ENCODE results near the gene ACTG1. TPM values are rescaled to one million over a fixed set of nuclear protein-coding genes. Genes with fewer than 3 reads are reported as not detected.

ACTG1 gene
- total and polyA plus RNA-seq, 9 of the 15 experiments (the other 6 are each of a cell fraction or from before 2014, with no cell fraction given), result 224 to 1,775 (median 568) TPM

GRCh38 chr17:81511554-81511803, 1.1 kb downstream of the ACTG1 start (continued):
- TF ChIP-seq ZNF583 (CRISPR knock-in tag; IDR thresholded peaks at IDR 0.05) (no peak), ZBTB49 (CRISPR knock-in tag; IDR thresholded peaks at IDR 0.05; ENCODE audit: borderline replicate concordance) (peak; percentile 38; the same call in 1 of the 2 replicates), ZBTB5 (IDR thresholded peaks at IDR 0.05) (no peak), CBFA2T3 (IDR thresholded peaks at IDR 0.05) (no peak)

- DNase-seq (ENCODE audit: extremely low read depth in 1 of 4, low spot score in 3 of 4) (no peak), FAIRE-seq (no peak), ATAC-seq (no peak)
- WGBS (ENCODE audit: insufficient coverage, low coverage, missing lambda C conversion rate), result 19% methylated on average over 47 of the region's 48 CpGs
- Histone ChIP-seq H3K9me1 (ENCODE audit: control insufficient read depth, insufficient read depth, low read length) (peaks cover 9% of the 10 kb centered on the region), H3K79me2 (ENCODE audit: control insufficient read depth, insufficient read depth, low read length) (peaks cover 37% of the 10 kb centered on the region), H3K36me3 (ENCODE audit: control insufficient read depth, insufficient read depth, low read length) (peaks cover 37% of the 10 kb centered on the region), H3K4me3 (peak overlapping the region; percentile 86), H3K4me2 (ENCODE audit: insufficient read depth, low read length) (peak overlapping the region; percentile 94), H3K27ac (ENCODE audit: extremely low read depth, low read depth, low read length) (peak overlapping the region; percentile 84), H3K27me3 (ENCODE audit: control insufficient read depth in 2 of 2, insufficient read depth in 2 of 2, low read length in 2 of 2) (no peaks in the 10 kb centered on the region), H3K9me3 (replicated peaks; ENCODE audit: control insufficient read depth, insufficient read depth, low read depth, low read length) (0 out of 2 replicates have a peak, but pooled peaks cover 1% of the 10 kb centered on the region), H2AFZ (ENCODE audit: low read depth, low read length) (no peak overlapping the region), H3K4me1 (replicated peaks in 1 of 2; ENCODE audit: control insufficient read depth in 2 of 2, insufficient read depth in 2 of 2, low read length in 2 of 2) (peaks cover 35 to 53% of the 10 kb centered on the region in 2 experiments; a peak in 4 of 5 replicates), H3K9ac (ENCODE audit: insufficient read depth in 1 of 2, low read depth in 2 of 2, low read length in 2 of 2) (peak overlapping the region; percentile 94 to 100), H4K20me1 (replicated peaks; ENCODE audit: control insufficient read depth, insufficient read depth, low read length) (peaks cover 38% of the 10 kb centered on the region)
- BruUV-seq (replicated peaks), result no TSS peak
- ChIA-PET POLR2A (interaction anchor here (0.5 to 6.4 kb wide), 17 partner anchors 8 to 468 kb away, joined by 3 to 132 read pairs (median 4); partner anchors contain the start of gene FAAP100), CTCF (ENCODE audit: low intra/inter-chr PET ratio) (no interaction called here)
- intact Hi-C loops (cut with micrococcal nuclease) (no loop called here), in situ Hi-C loops (cut with MboI) (no loop called here)
- TF ChIP-seq KAT7 (CRISPR knock-in tag; IDR thresholded peaks at IDR 0.05; ENCODE audit: borderline replicate concordance), result peak; percentile 95; the same call in 1 of the 2 replicates
- TF ChIP-seq LARP7 (IDR thresholded peaks at IDR 0.05), result no peak
- no peak for TF ChIP-seq DNMT1 (IDR thresholded peaks at IDR 0.05)
- no peak for TF ChIP-seq SMAD4 (CRISPR knock-in tag; conservative IDR thresholded peaks at IDR 0.05)
- no peak for TF ChIP-seq DEAF1 (CRISPR knock-in tag; IDR thresholded peaks at IDR 0.05)
- TF ChIP-seq RBM39 (optimal IDR thresholded peaks at IDR 0.05; ENCODE audit: low read depth, low read length), result peak; percentile 68
- TF ChIP-seq ATF6 (CRISPR knock-in tag; IDR thresholded peaks at IDR 0.05), result no peak
- TF ChIP-seq NFYB (IDR thresholded peaks at IDR 0.05; ENCODE audit: extremely low read depth, insufficient read length), result no peak
These were observed 1.6 kb downstream of the ACTG1 start for GRCh38 chr17:81510785-81511553.

All from K562 (cell line).